Measurements from ENCODE around the gene CGRRF1. TPM values are rescaled to one million over a fixed set of nuclear protein-coding genes. Genes with fewer than 3 reads are reported as not detected.

CGRRF1 gene
- total and polyA plus RNA-seq, 2 experiments from 2014 or later: 15.0 to 27.1 TPM

DNA sequence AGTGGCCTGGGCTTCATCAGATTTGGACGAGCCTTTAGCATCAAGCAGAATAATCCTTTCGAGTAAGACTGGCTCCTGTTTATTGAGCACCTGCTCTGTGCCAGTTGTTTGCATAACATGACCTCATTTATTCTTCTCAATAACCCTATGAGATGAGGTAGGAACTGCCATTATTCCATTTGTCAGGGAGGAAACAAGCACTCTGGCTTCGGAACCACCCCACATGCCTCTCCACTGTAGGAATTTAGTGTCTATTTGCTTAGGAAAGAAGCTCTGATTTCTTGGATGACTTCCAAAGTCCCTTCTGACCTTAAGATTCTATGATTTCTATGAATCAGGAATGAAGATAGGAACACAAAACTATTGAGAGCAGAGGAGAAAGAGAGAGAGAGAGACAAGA is 68.3 kb downstream of the CGRRF1 start:
- WGBS, 2 experiments (ENCODE audit: low coverage in 1 of 2, low lambda C conversion rate in 2 of 2, missing lambda C conversion rate in 2 of 2): 79 to 81% methylated on average over 3 of the region's 3 CpGs
- no peaks in the 10 kb centered on the region for H3K9me2 ChIP-seq (ENCODE audit: insufficient read depth)
- no peak for DNase-seq
- H3K9ac ChIP-seq: no peak overlapping the region
- peaks cover 14% of the 10 kb centered on the region for H3F3A ChIP-seq (ENCODE audit: insufficient read depth)
- no peak overlapping the region for H3K4me3 ChIP-seq
- peaks cover 20% of the 10 kb centered on the region for H3K4me1 ChIP-seq (ENCODE audit: insufficient read depth)
- no peak overlapping the region for H2AFZ ChIP-seq
- no peak overlapping the region for H3K4me2 ChIP-seq (ENCODE audit: unreplicated experiment)
- no peak overlapping the region for H3K27ac ChIP-seq
- no peak for TF ChIP-seq EZH2phosphoT487 (IDR thresholded peaks at IDR 0.05; ENCODE audit: insufficient read depth, low read depth)
- TF ChIP-seq EZH2 (IDR thresholded peaks at IDR 0.05; ENCODE audit: insufficient read depth, poor library complexity, severe bottlenecking): no peak
- in situ Hi-C loops (cut with MboI): no loop called here
- H4K20me1 ChIP-seq (ENCODE audit: insufficient read depth): peaks cover 30% of the 10 kb centered on the region; the same call in 1 of the 2 replicates
- H3K9me3 ChIP-seq (ENCODE audit: low read depth): no peaks in the 10 kb centered on the region
- peaks cover 12% of the 10 kb centered on the region for H3K36me3 ChIP-seq (ENCODE audit: low read depth)
- H3K79me2 ChIP-seq (ENCODE audit: insufficient read depth): peaks cover 100% of the 10 kb centered on the region
- H3K27me3 ChIP-seq (replicated peaks; ENCODE audit: insufficient read depth): no peaks in the 10 kb centered on the region

DNA sequence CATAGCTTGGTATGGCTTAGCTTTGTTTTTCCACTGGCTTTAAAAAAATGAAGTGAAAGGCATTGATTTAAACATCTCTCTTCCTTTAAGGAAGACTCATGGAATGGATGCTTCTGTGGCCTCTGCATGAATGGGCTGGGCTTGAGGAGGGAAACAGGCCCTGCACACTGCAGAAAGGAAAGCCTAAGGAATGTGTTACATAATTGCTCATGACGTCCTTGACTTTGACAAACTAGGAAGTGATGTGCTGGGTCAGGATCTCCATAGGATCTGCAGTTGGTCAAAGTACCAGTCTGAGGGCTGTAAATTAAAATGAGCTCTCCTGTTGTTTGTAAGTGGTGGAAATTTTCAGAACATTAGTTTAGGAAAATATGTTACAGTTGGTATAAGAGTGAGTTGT is 69.9 kb downstream of the CGRRF1 start:
- H3K36me3 ChIP-seq (ENCODE audit: low read depth): peaks cover 3% of the 10 kb centered on the region
- no peak overlapping the region for H3K27ac ChIP-seq
- peak; percentile 56 for DNase-seq

DNA sequence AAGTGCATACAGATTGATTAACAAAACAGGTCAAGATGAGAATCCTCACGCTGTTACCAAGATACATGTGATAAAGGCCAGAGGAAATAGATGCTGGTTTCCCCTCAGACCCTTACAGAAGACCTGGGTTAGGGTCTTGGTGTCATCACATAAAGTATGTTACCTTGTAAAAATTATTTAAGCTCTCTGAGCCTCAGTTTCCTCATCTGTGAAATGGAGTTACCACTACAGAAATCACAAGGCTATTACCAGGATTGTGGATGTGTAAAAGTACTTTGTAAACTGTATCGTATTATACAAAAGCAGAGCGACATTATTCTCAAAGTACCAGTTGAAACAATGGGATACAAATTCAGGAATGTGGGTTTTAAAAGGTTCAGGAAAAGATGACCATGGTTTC is 71.2 kb downstream of the CGRRF1 start:
- no peak overlapping the region for H2AFZ ChIP-seq
- no peaks in the 10 kb centered on the region for H3K9me2 ChIP-seq (ENCODE audit: insufficient read depth)
- in situ Hi-C loops (cut with MboI): no loop called here
- DNase-seq: no peak
- no peak overlapping the region for H3K4me2 ChIP-seq (ENCODE audit: unreplicated experiment)
- peaks cover 8% of the 10 kb centered on the region for H3F3A ChIP-seq (ENCODE audit: insufficient read depth)
- peaks cover 8% of the 10 kb centered on the region for H3K36me3 ChIP-seq (ENCODE audit: low read depth)
- no peaks in the 10 kb centered on the region for H3K9me3 ChIP-seq (ENCODE audit: low read depth)
- H3K27me3 ChIP-seq (replicated peaks; ENCODE audit: insufficient read depth): no peaks in the 10 kb centered on the region
- peaks cover 8% of the 10 kb centered on the region; the same call in 1 of the 2 replicates for H3K4me1 ChIP-seq (ENCODE audit: insufficient read depth)
- H3K27ac ChIP-seq: no peak overlapping the region
- peaks cover 100% of the 10 kb centered on the region for H3K79me2 ChIP-seq (ENCODE audit: insufficient read depth)
- no peak overlapping the region for H3K4me3 ChIP-seq
- 98 to 99% methylated on average over 3 of the region's 3 CpGs for WGBS, 2 experiments (ENCODE audit: low coverage in 1 of 2, low lambda C conversion rate in 2 of 2, missing lambda C conversion rate in 2 of 2)
- TF ChIP-seq EZH2 (IDR thresholded peaks at IDR 0.05; ENCODE audit: insufficient read depth, poor library complexity, severe bottlenecking) (no peak), EZH2phosphoT487 (IDR thresholded peaks at IDR 0.05; ENCODE audit: insufficient read depth, low read depth) (no peak)
- H4K20me1 ChIP-seq (ENCODE audit: insufficient read depth): peaks cover 23% of the 10 kb centered on the region; the same call in 1 of the 2 replicates
- H3K9ac ChIP-seq: no peak overlapping the region

More for the DNA sequence above, 69.9 kb downstream of the CGRRF1 start:
- H2AFZ ChIP-seq: no peak overlapping the region
- WGBS, 2 experiments (ENCODE audit: low coverage in 1 of 2, low lambda C conversion rate in 2 of 2, missing lambda C conversion rate in 2 of 2): 28 to 35% methylated on average over 1 of the region's 1 CpG
- H3K4me2 ChIP-seq (ENCODE audit: unreplicated experiment): no peak overlapping the region
- peaks cover 100% of the 10 kb centered on the region for H3K79me2 ChIP-seq (ENCODE audit: insufficient read depth)
- TF ChIP-seq EZH2 (IDR thresholded peaks at IDR 0.05; ENCODE audit: insufficient read depth, poor library complexity, severe bottlenecking) (no peak), EZH2phosphoT487 (IDR thresholded peaks at IDR 0.05; ENCODE audit: insufficient read depth, low read depth) (no peak)
- no peak overlapping the region for H3K4me3 ChIP-seq
- H3K9me2 ChIP-seq (ENCODE audit: insufficient read depth): no peaks in the 10 kb centered on the region
- no peaks in the 10 kb centered on the region for H3K9me3 ChIP-seq (ENCODE audit: low read depth)
- H3F3A ChIP-seq (ENCODE audit: insufficient read depth): peaks cover 13% of the 10 kb centered on the region
- H3K9ac ChIP-seq: no peak overlapping the region
- H3K4me1 ChIP-seq (ENCODE audit: insufficient read depth): peaks cover 13% of the 10 kb centered on the region
- in situ Hi-C loops (cut with MboI): no loop called here
- H4K20me1 ChIP-seq (ENCODE audit: insufficient read depth): peaks cover 30% of the 10 kb centered on the region; the same call in 1 of the 2 replicates
- no peaks in the 10 kb centered on the region for H3K27me3 ChIP-seq (replicated peaks; ENCODE audit: insufficient read depth)

DNA sequence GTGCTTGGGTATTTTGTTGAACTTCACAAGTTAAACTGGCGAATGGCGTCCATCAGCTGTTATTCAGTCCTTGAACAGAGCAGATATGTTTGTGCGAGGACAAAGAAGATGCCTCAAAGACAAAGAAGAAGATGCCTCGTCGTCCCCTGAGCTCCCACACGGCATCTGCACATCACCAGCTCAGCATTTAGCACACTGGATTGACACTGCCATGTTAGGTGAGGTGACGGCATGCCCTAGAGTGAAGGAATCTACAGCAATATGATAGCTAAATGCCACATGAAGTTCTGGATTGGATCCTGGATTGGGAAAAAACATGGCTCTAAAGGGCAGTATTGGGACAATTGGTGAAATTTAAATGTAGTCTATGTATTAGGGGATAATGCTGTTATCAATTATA is 72.6 kb downstream of the CGRRF1 start:
- Histone ChIP-seq H3K27me3 (replicated peaks; ENCODE audit: insufficient read depth) (no peaks in the 10 kb centered on the region), H2AFZ (no peak overlapping the region), H3K9me2 (ENCODE audit: insufficient read depth) (no peaks in the 10 kb centered on the region), H3K36me3 (ENCODE audit: low read depth) (peaks cover 8% of the 10 kb centered on the region), H3K27ac (no peak overlapping the region), H3K4me3 (no peak overlapping the region), H3K79me2 (ENCODE audit: insufficient read depth) (peaks cover 100% of the 10 kb centered on the region), H3K4me1 (ENCODE audit: insufficient read depth) (no peaks in the 10 kb centered on the region), H3F3A (ENCODE audit: insufficient read depth) (peaks cover 8% of the 10 kb centered on the region), H4K20me1 (ENCODE audit: insufficient read depth) (peaks cover 23% of the 10 kb centered on the region; the same call in 1 of the 2 replicates), H3K9me3 (ENCODE audit: low read depth) (no peaks in the 10 kb centered on the region), H3K4me2 (ENCODE audit: unreplicated experiment) (no peak overlapping the region), H3K9ac (no peak overlapping the region)
- in situ Hi-C loops (cut with MboI): no loop called here
- TF ChIP-seq EZH2phosphoT487 (IDR thresholded peaks at IDR 0.05; ENCODE audit: insufficient read depth, low read depth): no peak
- no peak for TF ChIP-seq EZH2 (IDR thresholded peaks at IDR 0.05; ENCODE audit: insufficient read depth, poor library complexity, severe bottlenecking)
- WGBS, 2 experiments (ENCODE audit: low coverage in 1 of 2, low lambda C conversion rate in 2 of 2, missing lambda C conversion rate in 2 of 2): 87 to 90% methylated on average over 7 of the region's 7 CpGs
- no peak for DNase-seq

DNA sequence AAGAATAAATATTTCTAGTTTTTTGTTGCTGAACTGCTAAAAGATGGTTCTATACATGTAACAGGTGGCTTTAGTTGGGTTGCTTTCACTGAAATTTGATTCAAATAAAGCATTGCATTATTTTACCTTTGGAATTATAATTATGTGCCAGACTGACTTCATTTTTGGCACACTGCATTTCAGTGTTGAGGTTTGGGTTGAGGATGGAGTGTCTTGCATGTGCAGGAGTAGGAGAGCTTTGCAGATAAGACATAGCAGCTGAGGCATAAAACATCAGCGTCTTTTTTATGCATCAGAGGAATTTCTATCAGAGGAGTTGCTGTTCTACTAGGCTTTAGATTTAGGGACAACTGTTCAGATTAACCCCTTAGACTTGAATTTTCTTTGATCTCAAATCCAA is 74.4 kb downstream of the CGRRF1 start:
- no peaks in the 10 kb centered on the region for H3K9me3 ChIP-seq (ENCODE audit: low read depth)
- peaks cover 100% of the 10 kb centered on the region for H3K79me2 ChIP-seq (ENCODE audit: insufficient read depth)
- no peak for DNase-seq
- H3K9ac ChIP-seq: no peak overlapping the region
- H3K27me3 ChIP-seq (replicated peaks; ENCODE audit: insufficient read depth): no peaks in the 10 kb centered on the region
- H3K4me2 ChIP-seq (ENCODE audit: unreplicated experiment): no peak overlapping the region
- H3K9me2 ChIP-seq (ENCODE audit: insufficient read depth): no peaks in the 10 kb centered on the region
- no peak overlapping the region for H3K27ac ChIP-seq
- H3K4me3 ChIP-seq: no peak overlapping the region
- TF ChIP-seq EZH2 (IDR thresholded peaks at IDR 0.05; ENCODE audit: insufficient read depth, poor library complexity, severe bottlenecking): no peak
- TF ChIP-seq EZH2phosphoT487 (IDR thresholded peaks at IDR 0.05; ENCODE audit: insufficient read depth, low read depth): no peak
- peaks cover 8% of the 10 kb centered on the region for H3K36me3 ChIP-seq (ENCODE audit: low read depth)
- in situ Hi-C loops (cut with MboI): no loop called here
- H3F3A ChIP-seq (ENCODE audit: insufficient read depth): peaks cover 17% of the 10 kb centered on the region
- no peak overlapping the region for H2AFZ ChIP-seq
- H4K20me1 ChIP-seq (ENCODE audit: insufficient read depth): peaks cover 19% of the 10 kb centered on the region; the same call in 1 of the 2 replicates
- WGBS, 2 experiments (ENCODE audit: low coverage in 1 of 2, low lambda C conversion rate in 2 of 2, missing lambda C conversion rate in 2 of 2): 4 to 7% methylated on average over 1 of the region's 1 CpG
- H3K4me1 ChIP-seq (ENCODE audit: insufficient read depth): peaks cover 10% of the 10 kb centered on the region
